Panc1 (cell line): ENCODE measurements around the gene ZNF415.

ENCODE experiments used
- POLR2AphosphoS5 ChIP-seq: IDR thresholded peaks from 2 replicates; pipeline ENCODE4 v1.6.1; 2012; ENCODE audit warnings: mild to moderate bottlenecking, low read depth, low read length, moderate library complexity
- TF ChIP-seq, protein P1 (sequence below): fragments of 450-650 bp; IDR thresholded peaks from 2 replicates; pipeline ENCODE4 v1.5.1; 2017; ENCODE audit warnings: mild to moderate bottlenecking
- TF ChIP-seq, protein P2 (sequence below), 2 experiments: IDR thresholded peaks; 2 replicates each; pipeline ENCODE4 v1.6.1; 2011 to 2012; ENCODE audit warnings: low read depth in 2 of 2, control low read depth in 1 of 2, low read length in 1 of 2, mild to moderate bottlenecking in 1 of 2, moderate library complexity in 1 of 2; ENCODE audit not compliant: insufficient read depth in 1 of 2

GRCh38 chr19:53068834-53069233 is 63.9 kb downstream of the ZNF415 start:
- TF ChIP-seq, protein P1, sequence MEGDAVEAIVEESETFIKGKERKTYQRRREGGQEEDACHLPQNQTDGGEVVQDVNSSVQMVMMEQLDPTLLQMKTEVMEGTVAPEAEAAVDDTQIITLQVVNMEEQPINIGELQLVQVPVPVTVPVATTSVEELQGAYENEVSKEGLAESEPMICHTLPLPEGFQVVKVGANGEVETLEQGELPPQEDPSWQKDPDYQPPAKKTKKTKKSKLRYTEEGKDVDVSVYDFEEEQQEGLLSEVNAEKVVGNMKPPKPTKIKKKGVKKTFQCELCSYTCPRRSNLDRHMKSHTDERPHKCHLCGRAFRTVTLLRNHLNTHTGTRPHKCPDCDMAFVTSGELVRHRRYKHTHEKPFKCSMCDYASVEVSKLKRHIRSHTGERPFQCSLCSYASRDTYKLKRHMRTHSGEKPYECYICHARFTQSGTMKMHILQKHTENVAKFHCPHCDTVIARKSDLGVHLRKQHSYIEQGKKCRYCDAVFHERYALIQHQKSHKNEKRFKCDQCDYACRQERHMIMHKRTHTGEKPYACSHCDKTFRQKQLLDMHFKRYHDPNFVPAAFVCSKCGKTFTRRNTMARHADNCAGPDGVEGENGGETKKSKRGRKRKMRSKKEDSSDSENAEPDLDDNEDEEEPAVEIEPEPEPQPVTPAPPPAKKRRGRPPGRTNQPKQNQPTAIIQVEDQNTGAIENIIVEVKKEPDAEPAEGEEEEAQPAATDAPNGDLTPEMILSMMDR, result no peak
- TF ChIP-seq, protein P2, sequence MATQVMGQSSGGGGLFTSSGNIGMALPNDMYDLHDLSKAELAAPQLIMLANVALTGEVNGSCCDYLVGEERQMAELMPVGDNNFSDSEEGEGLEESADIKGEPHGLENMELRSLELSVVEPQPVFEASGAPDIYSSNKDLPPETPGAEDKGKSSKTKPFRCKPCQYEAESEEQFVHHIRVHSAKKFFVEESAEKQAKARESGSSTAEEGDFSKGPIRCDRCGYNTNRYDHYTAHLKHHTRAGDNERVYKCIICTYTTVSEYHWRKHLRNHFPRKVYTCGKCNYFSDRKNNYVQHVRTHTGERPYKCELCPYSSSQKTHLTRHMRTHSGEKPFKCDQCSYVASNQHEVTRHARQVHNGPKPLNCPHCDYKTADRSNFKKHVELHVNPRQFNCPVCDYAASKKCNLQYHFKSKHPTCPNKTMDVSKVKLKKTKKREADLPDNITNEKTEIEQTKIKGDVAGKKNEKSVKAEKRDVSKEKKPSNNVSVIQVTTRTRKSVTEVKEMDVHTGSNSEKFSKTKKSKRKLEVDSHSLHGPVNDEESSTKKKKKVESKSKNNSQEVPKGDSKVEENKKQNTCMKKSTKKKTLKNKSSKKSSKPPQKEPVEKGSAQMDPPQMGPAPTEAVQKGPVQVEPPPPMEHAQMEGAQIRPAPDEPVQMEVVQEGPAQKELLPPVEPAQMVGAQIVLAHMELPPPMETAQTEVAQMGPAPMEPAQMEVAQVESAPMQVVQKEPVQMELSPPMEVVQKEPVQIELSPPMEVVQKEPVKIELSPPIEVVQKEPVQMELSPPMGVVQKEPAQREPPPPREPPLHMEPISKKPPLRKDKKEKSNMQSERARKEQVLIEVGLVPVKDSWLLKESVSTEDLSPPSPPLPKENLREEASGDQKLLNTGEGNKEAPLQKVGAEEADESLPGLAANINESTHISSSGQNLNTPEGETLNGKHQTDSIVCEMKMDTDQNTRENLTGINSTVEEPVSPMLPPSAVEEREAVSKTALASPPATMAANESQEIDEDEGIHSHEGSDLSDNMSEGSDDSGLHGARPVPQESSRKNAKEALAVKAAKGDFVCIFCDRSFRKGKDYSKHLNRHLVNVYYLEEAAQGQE (IDR thresholded peaks at IDR 0.05; ENCODE audit: insufficient read depth in 1 of 2, low read depth in 2 of 2, low read length in 1 of 2), result no peak
- no peak for TF ChIP-seq POLR2AphosphoS5
